Liver (tissue), 9 donors: ENCODE measurements around the gene NKX1-1. TPM values are rescaled to one million over a fixed set of nuclear protein-coding genes. Genes with fewer than 3 reads are reported as not detected.

Experiments used
- DNase-seq: peaks from one replicate; pipeline ENCODE4 v3.0.0-alpha.2; 2017; ENCODE audit warnings: low spot score
- H3K27ac ChIP-seq, 2 donors: one replicate each; pipeline ENCODE4 v1.7.0; 2013; ENCODE audit warnings: inconsistent platforms in 2 of 2, low read length in 2 of 2, control low read depth in 1 of 2, low read depth in 1 of 2, mild to moderate bottlenecking in 1 of 2
- H3K27me3 ChIP-seq, 4 donors: one replicate each; pipeline versions ENCODE4 v1.6.1 to v1.7.0; 2013; ENCODE audit warnings: low read length in 3 of 4, inconsistent platforms in 1 of 4, mild to moderate bottlenecking in 1 of 4, moderate library complexity in 1 of 4; ENCODE audit not compliant: control insufficient read depth in 4 of 4, insufficient read depth in 4 of 4
- H3K36me3 ChIP-seq, 4 donors: one replicate each; pipeline versions ENCODE4 v1.6.1 to v1.7.0; 2013; ENCODE audit warnings: low read length in 3 of 4, mild to moderate bottlenecking in 3 of 4, low read depth in 1 of 4, moderate library complexity in 1 of 4; ENCODE audit not compliant: control insufficient read depth in 4 of 4, insufficient read depth in 3 of 4
- H3K4me1 ChIP-seq, 4 donors: one replicate each; pipeline versions ENCODE4 v1.6.1 to v1.7.0; 2013; ENCODE audit warnings: low read length in 3 of 4, mild to moderate bottlenecking in 3 of 4, moderate library complexity in 1 of 4; ENCODE audit not compliant: control insufficient read depth in 4 of 4, insufficient read depth in 4 of 4
- H3K4me3 ChIP-seq, 3 donors: one replicate each; pipeline versions ENCODE4 v1.6.1 to v1.7.0; 2013; ENCODE audit warnings: low read length in 3 of 3, control low read depth in 1 of 3, low read depth in 1 of 3, mild to moderate bottlenecking in 1 of 3
- H3K9ac ChIP-seq, 2 donors: one replicate each; pipeline ENCODE4 v1.7.0; 2013; ENCODE audit warnings: low read length in 2 of 2, mild to moderate bottlenecking in 2 of 2, moderate library complexity in 2 of 2, control low read depth in 1 of 2, low read depth in 1 of 2
- H3K9me3 ChIP-seq, 4 donors: one replicate each; pipeline versions ENCODE4 v1.6.1 to v1.7.0; 2013; ENCODE audit warnings: low read length in 3 of 4; ENCODE audit not compliant: control insufficient read depth in 4 of 4
- CTCF ChIP-seq: fragments of 150-350 bp; IDR thresholded peaks from 2 replicates; pipeline ENCODE4 v1.5.1; 2017; ENCODE audit warnings: improper control_type of control experiment, low read depth, low read length; ENCODE audit not compliant: missing input control
- EGR1 ChIP-seq, 2 donors: IDR thresholded peaks; 2 replicates each; pipeline ENCODE4 v1.6.1; 2016 to 2018; ENCODE audit warnings: antibody characterized with exemption in 2 of 2, low read depth in 2 of 2
- FOXA1 ChIP-seq: IDR thresholded peaks from 2 replicates; pipeline ENCODE4 v1.6.1; 2016; ENCODE audit warnings: antibody characterized with exemption
- FOXA2 ChIP-seq: IDR thresholded peaks from 2 replicates; pipeline ENCODE4 v1.6.1; 2016; ENCODE audit warnings: antibody characterized with exemption
- GABPA ChIP-seq, 2 donors: IDR thresholded peaks in 1 of 2; conservative IDR thresholded peaks in 1 of 2; 2 replicates each; pipeline ENCODE4 v1.6.1; 2016; ENCODE audit warnings: antibody characterized with exemption in 2 of 2, mild to moderate bottlenecking in 1 of 2, moderate library complexity in 1 of 2
- HNF4G ChIP-seq: IDR thresholded peaks from 2 replicates; pipeline ENCODE4 v1.6.1; 2016; ENCODE audit warnings: antibody characterized with exemption
- JUND ChIP-seq, 2 donors: IDR thresholded peaks; 2 replicates each; pipeline ENCODE4 v1.6.1; 2016; ENCODE audit warnings: antibody characterized with exemption in 2 of 2
- MAX ChIP-seq: IDR thresholded peaks from 2 replicates; pipeline ENCODE4 v1.6.1; 2016; ENCODE audit warnings: antibody characterized with exemption
- NR2F2 ChIP-seq: IDR thresholded peaks from 2 replicates; pipeline ENCODE4 v1.6.1; 2016; ENCODE audit warnings: antibody characterized with exemption
- RAD21 ChIP-seq, 2 donors: IDR thresholded peaks; 2 replicates each; pipeline ENCODE4 v1.6.1; 2016; ENCODE audit warnings: antibody characterized with exemption in 2 of 2, mild to moderate bottlenecking in 2 of 2
- SP1 ChIP-seq: IDR thresholded peaks from 2 replicates; pipeline ENCODE4 v1.6.1; 2018; ENCODE audit warnings: antibody characterized with exemption, mild to moderate bottlenecking
- TAF1 ChIP-seq: conservative IDR thresholded peaks from 2 replicates; pipeline ENCODE4 v1.6.1; 2016; ENCODE audit warnings: antibody characterized with exemption, mild to moderate bottlenecking
- ZBTB33 ChIP-seq: IDR thresholded peaks from 2 replicates; pipeline ENCODE4 v1.6.1; 2016; ENCODE audit warnings: antibody characterized with exemption
- WGBS: extraction: QIAGEN DNeasy Blood & Tissue Kit; methylation state at CpG from one replicate; pipeline ENCODE4 v1.1.7; 2013; 5-methylcytosine and 5-hydroxymethylcytosine counted together
- polyA plus RNA-seq, 2 donors: library from polyadenylated mRNA; stranded (reverse) in 1 of 2; unstranded in 1 of 2; fragments of 200-250 nt in 1 of 2; fragments of >200 nt in 1 of 2; fragmentation: Nextera tagmentation in 1 of 2; extraction: Ambion mirVana in 1 of 2; gene quantifications; one replicate each; pipeline versions ENCODE4 v1.2.1 to v1.2.3, GENCODE V29; 2013 to 2015
- total RNA-seq, 2 donors: library from RNA; depleted of rRNA; stranded (reverse); fragments of >200 nt; gene quantifications; one replicate each; pipeline ENCODE4 v1.2.3, GENCODE V29; 2014
- TF ChIP-seq, protein P1 (sequence below): IDR thresholded peaks from 2 replicates; pipeline ENCODE4 v1.6.1; 2016; ENCODE audit warnings: antibody characterized with exemption
- donor health status: healthy.
- donor health status: healthy.
- donor health status: healthy.
- donor health status: healthy.
- donor health status: healthy.

The NKX1-1 gene
- total and polyA plus RNA-seq, 4 donors = not detected

DNA sequence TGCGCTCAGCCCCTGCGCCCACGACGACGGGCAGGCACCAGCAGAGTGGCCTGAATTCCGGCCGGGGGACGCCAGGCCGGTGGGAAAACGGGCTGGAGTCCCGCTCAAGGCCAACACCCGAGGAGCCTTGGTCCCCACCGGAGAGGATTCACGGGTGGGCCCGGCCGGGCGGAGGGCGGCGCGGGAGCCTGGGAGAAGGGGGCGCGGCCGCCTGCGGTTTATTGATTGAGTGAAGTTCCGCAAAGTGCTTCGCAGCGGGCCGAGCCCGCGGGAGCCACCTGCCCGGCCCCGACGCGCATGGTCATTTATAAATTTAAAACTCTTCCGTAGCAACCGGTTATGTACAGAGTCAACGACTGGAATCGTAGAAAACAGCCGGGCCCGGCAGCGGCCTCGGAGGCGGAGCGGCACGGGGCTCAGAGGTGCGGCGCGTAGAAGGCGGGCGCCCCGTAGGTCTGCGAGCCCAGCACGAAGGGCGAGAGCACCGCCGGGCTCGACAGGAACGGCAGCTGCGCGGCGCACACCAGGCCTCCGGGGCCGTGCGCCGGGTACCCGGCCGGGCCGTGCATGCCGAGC, 3.6 kb downstream of the NKX1-1 start:
- Histone ChIP-seq H3K27ac (no peak overlapping the region), H3K9ac (no peak overlapping the region), H3K9me3 (peaks cover 0 to 5% (median 3%) of the 10 kb centered on the region in 4 donors), H3K27me3 (peaks cover 2 to 57% (median 7%) of the 10 kb centered on the region in 4 donors), H3K4me1 (peaks cover 0 to 28% (median 6%) of the 10 kb centered on the region in 4 donors), H3K4me3 (no peak overlapping the region), H3K36me3 (no peaks in the 10 kb centered on the region)
- no peak for TF ChIP-seq HNF4G
- TF ChIP-seq, protein P1, sequence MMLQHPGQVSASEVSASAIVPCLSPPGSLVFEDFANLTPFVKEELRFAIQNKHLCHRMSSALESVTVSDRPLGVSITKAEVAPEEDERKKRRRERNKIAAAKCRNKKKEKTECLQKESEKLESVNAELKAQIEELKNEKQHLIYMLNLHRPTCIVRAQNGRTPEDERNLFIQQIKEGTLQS = no peak
- no peak for TF ChIP-seq SP1
- no peak for TF ChIP-seq CTCF
- TF ChIP-seq RAD21 (IDR thresholded peaks at IDR 0.05) = no peak
- no peak for TF ChIP-seq FOXA2
- no peak for TF ChIP-seq ZBTB33
- TF ChIP-seq JUND (IDR thresholded peaks at IDR 0.05) = no peak
- TF ChIP-seq MAX = no peak
- no peak for TF ChIP-seq EGR1 (IDR thresholded peaks at IDR 0.05; ENCODE audit: low read depth in 2 of 2)
- no peak for DNase-seq
- WGBS = 6% methylated on average over 69 of the region's 69 CpGs

DNA sequence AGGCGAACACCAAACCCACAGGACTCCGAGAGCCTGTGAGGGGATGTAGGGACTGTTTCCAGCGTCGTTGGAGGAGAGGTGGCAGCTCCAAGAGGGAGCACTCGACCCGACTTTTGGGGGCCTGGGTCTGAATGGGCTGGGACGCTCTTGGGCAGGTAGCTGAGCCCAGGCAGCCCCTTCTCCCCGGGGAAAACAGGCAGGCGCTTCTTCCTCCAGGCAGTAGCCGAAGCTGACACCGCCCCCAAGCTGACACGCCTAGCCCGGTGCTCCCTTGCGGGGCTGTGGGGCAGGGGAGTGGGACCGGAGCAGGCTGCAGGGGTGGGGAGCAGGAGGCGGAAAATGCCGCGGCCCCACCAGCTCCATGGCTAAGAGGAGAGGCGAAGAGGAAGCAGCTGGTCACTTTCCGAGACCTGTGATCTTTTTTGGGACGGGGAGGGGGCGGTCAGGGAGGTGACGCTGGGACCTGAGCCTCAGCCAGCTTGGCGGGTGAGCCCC, 4.2 kb downstream of the NKX1-1 start:
- WGBS = 13% methylated on average over 24 of the region's 24 CpGs
- Histone ChIP-seq H3K27ac (no peak overlapping the region), H3K9me3 (peaks cover 0 to 7% (median 3%) of the 10 kb centered on the region in 4 donors), H3K9ac (no peak overlapping the region), H3K4me1 (peaks cover 0 to 23% (median 6%) of the 10 kb centered on the region in 4 donors), H3K4me3 (no peak overlapping the region), H3K36me3 (no peaks in the 10 kb centered on the region), H3K27me3 (peaks cover 2 to 52% (median 7%) of the 10 kb centered on the region in 4 donors)
- TF ChIP-seq SP1 (no peak), TAF1 (no peak), FOXA2 (no peak), NR2F2 (no peak), ZBTB33 (no peak), CTCF (no peak), GABPA (IDR thresholded peaks at IDR 0.05 in 1 of 2, conservative IDR thresholded peaks at IDR 0.05 in 1 of 2) (no peak), FOXA1 (no peak)
- TF ChIP-seq, protein P1 = no peak
- no peak for DNase-seq
